ENCODE data around the gene GNGT2.

GRCh38 chr17:49254066-49254465 is 43.7 kb upstream of the GNGT2 start:
- TF ChIP-seq CTCF (IDR thresholded peaks at IDR 0.05) (no peak), POLR2AphosphoS5 (IDR thresholded peaks at IDR 0.05; ENCODE audit: low read depth, low read length) (no peak), TCF7L2 (IDR thresholded peaks at IDR 0.05; ENCODE audit: low read depth, low read length) (no peak), REST (IDR thresholded peaks at IDR 0.05; ENCODE audit: insufficient read depth in 1 of 2, low read depth in 2 of 2, low read length in 1 of 2) (no peak)
